Activated T-helper 17 cell treated with anti-CD3 and anti-CD28 coated beads, Interleukin-2, amount 50 U/mL, for 72 hours (primary cell): ENCODE data around the gene GRID2. TPM values are rescaled to one million over a fixed set of nuclear protein-coding genes. Genes with fewer than 3 reads are reported as not detected.

Experiments used
- ATAC-seq: fragments of 150-1000 bp; cut with Tn5 transposase; replicated peaks from 2 replicates; pipeline ENCODE4 v1.10.0; 2021; ENCODE audit warnings: mild to moderate bottlenecking, moderate library complexity
- H3K27ac Mint-ChIP-seq: one replicate; pipeline ENCODE4 v1.8.0; 2022; ENCODE audit warnings: mixed read lengths
- H3K27me3 Mint-ChIP-seq: one replicate; pipeline ENCODE4 v1.8.0; 2022; ENCODE audit warnings: mixed read lengths
- H3K36me3 Mint-ChIP-seq: one replicate; pipeline ENCODE4 v1.8.0; 2022; ENCODE audit warnings: low read depth, mild to moderate bottlenecking, mixed read lengths
- H3K4me1 Mint-ChIP-seq: one replicate; pipeline ENCODE4 v1.8.0; 2022; ENCODE audit warnings: mixed read lengths
- H3K4me3 Mint-ChIP-seq: one replicate; pipeline ENCODE4 v1.8.0; 2022; ENCODE audit warnings: mild to moderate bottlenecking, mixed read lengths
- H3K9me3 Mint-ChIP-seq: one replicate; pipeline ENCODE4 v1.8.0; 2022; ENCODE audit warnings: mixed read lengths
- total RNA-seq, 2 donors: library from RNA; stranded (reverse); gene quantifications; one replicate each; pipeline ENCODE4 v1.2.3, GENCODE V29; 2022

The GRID2 gene
- total RNA-seq, 2 donors from 2014 or later: not detected

GRCh38 chr4:93080316-93080715 is 776.5 kb downstream of the GRID2 start:
- Mint-ChIP-seq H3K4me1 (no peaks in the 10 kb centered on the region), H3K27me3 (no peaks in the 10 kb centered on the region), H3K36me3 (no peaks in the 10 kb centered on the region), H3K9me3 (peaks cover 7% of the 10 kb centered on the region), H3K4me3 (no peak overlapping the region), H3K27ac (no peak overlapping the region)
- ATAC-seq: no peak

DNA sequence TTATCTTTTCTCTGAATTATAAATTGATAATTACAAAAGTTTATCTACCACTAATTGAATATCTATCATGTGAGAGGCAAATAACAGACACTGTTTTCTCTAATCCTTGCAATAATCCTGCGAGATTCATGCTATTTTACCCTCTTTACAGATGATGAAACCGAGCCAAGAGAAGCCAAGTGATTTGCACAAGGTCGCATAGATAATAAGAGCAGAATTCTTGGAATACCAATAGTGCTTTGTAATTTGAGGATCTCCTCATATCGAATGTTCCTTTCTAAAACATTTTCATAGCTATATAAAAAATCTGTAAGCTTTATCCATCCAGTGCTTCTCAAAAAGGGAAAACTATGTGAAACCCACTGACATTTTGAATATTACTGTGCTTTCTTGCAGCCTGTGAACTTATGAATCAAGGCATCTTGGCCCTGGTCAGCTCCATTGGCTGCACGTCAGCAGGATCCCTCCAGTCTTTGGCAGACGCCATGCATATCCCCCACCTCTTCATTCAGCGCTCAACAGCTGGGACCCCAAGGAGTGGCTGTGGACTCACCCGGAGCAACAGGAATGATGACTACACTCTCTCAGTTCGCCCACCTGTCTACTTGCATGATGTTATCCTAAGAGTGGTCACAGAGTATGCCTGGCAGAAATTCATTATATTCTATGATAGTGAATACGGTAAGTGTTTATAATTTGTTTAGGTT is 781.0 kb downstream of the GRID2 start:
- Mint-ChIP-seq H3K4me1 (no peaks in the 10 kb centered on the region), H3K27ac (no peak overlapping the region), H3K36me3 (no peaks in the 10 kb centered on the region), H3K27me3 (no peaks in the 10 kb centered on the region), H3K9me3 (no peaks in the 10 kb centered on the region), H3K4me3 (no peak overlapping the region)
- ATAC-seq: no peak

DNA sequence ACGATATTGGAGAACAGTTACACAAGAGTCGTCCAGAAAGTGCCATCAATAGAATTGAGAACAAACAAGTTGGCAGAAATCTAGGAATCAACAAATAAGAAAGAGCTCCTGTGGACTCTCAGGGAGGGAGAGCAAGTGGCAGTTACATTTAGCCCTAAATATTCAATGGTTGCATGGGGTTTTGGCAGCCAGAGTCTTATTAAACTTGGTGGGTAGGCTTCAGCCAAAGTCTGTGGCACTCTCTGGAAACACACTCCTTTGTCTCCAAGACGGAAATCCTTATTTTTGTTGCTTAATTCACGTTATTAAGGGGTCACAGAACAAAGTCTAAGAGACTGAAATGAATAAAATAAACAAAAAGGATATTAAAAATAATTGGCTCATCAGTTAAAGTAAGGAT is 782.6 kb downstream of the GRID2 start:
- Mint-ChIP-seq H3K9me3 (no peaks in the 10 kb centered on the region), H3K36me3 (no peaks in the 10 kb centered on the region), H3K4me3 (no peak overlapping the region), H3K27me3 (no peaks in the 10 kb centered on the region), H3K27ac (no peak overlapping the region), H3K4me1 (no peaks in the 10 kb centered on the region)
- ATAC-seq: no peak

DNA sequence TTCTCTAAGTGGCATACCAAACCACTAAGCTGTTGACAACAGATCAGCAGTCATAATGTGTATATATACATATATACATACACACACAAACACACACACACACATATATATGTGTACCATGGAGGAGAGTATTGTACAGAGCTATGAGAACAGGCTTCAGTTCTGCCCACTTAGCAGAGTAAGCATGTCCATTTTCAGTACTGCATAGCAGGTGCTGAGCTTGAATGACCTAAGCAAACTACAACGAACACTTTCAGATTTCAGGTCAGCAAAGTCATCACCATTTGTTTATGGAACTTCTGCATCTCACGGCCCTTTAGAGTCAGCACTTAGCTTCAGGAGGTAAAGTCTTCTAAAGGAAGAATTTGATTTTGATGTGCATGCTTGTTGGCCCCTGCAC is 789.0 kb downstream of the GRID2 start:
- no peak overlapping the region for H3K27ac Mint-ChIP-seq
- no peak for ATAC-seq
- no peaks in the 10 kb centered on the region for H3K4me1 Mint-ChIP-seq
- peaks cover 6% of the 10 kb centered on the region for H3K9me3 Mint-ChIP-seq
- H3K27me3 Mint-ChIP-seq: no peaks in the 10 kb centered on the region
- H3K4me3 Mint-ChIP-seq: no peak overlapping the region
- no peaks in the 10 kb centered on the region for H3K36me3 Mint-ChIP-seq

- Mint-ChIP-seq H3K27ac (no peak overlapping the region), H3K27me3 (no peaks in the 10 kb centered on the region), H3K4me3 (no peak overlapping the region), H3K9me3 (peaks cover 22% of the 10 kb centered on the region), H3K4me1 (no peaks in the 10 kb centered on the region), H3K36me3 (no peaks in the 10 kb centered on the region)
- no peak for ATAC-seq
Observed at GRCh38 chr4:93103042-93103441, 799.3 kb downstream of the GRID2 start.

DNA sequence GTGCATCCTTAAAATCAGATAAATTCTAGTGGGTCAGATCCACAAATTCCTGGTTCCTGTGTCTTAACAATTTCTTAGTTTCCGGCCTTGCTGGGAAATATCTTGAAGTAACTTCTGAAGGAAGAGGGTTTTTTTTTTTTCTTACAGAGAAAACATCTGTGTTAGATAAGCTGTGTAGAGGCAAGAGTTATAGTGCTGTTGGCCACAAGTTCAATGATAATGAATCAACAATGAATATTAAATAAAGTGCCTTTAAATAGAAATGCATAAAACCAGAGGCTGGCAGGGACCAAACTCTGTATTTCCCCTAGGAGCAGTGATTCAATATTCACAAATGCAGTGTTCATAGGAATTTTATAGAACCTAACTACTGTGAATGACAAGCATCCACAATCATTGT is 812.9 kb downstream of the GRID2 start:
- Mint-ChIP-seq H3K4me3 (no peak overlapping the region), H3K36me3 (no peaks in the 10 kb centered on the region), H3K9me3 (peaks cover 19% of the 10 kb centered on the region), H3K27ac (no peak overlapping the region), H3K4me1 (no peaks in the 10 kb centered on the region), H3K27me3 (no peaks in the 10 kb centered on the region)
- ATAC-seq: no peak

- Mint-ChIP-seq H3K4me1 (no peaks in the 10 kb centered on the region), H3K4me3 (no peak overlapping the region), H3K36me3 (no peaks in the 10 kb centered on the region), H3K9me3 (peaks cover 4% of the 10 kb centered on the region), H3K27me3 (no peaks in the 10 kb centered on the region), H3K27ac (no peak overlapping the region)
- ATAC-seq: no peak
Observed at GRCh38 chr4:93127489-93127888, 823.7 kb downstream of the GRID2 start.

DNA sequence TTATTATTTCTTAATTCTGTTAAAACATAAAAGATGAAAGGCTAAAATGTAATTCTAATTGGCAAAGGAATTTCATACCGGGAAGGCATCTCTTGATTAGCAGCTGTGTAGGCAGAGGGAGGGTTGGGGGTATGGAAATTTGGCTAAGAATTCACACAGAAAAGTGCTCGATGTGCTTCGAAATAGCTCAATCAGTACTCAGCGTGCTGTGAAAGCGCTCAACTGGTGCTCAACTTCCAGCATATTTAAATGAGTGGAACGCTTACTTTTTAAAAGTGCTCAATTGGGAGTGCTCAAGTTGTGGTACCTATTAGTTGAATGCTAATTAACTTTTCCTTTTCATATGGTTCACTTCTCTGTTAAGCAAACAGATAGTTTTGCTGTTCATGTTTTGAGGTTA is 828.9 kb downstream of the GRID2 start:
- no peak overlapping the region for H3K4me3 Mint-ChIP-seq
- no peaks in the 10 kb centered on the region for H3K36me3 Mint-ChIP-seq
- H3K4me1 Mint-ChIP-seq: no peaks in the 10 kb centered on the region
- ATAC-seq: no peak
- no peak overlapping the region for H3K27ac Mint-ChIP-seq
- H3K9me3 Mint-ChIP-seq: peaks cover 4% of the 10 kb centered on the region
- no peaks in the 10 kb centered on the region for H3K27me3 Mint-ChIP-seq

- Mint-ChIP-seq H3K27ac (no peak overlapping the region), H3K9me3 (no peaks in the 10 kb centered on the region), H3K4me3 (no peak overlapping the region), H3K36me3 (no peaks in the 10 kb centered on the region), H3K27me3 (no peaks in the 10 kb centered on the region), H3K4me1 (no peaks in the 10 kb centered on the region)
- ATAC-seq: no peak
Observed at GRCh38 chr4:93139118-93139517, 835.4 kb downstream of the GRID2 start.

DNA sequence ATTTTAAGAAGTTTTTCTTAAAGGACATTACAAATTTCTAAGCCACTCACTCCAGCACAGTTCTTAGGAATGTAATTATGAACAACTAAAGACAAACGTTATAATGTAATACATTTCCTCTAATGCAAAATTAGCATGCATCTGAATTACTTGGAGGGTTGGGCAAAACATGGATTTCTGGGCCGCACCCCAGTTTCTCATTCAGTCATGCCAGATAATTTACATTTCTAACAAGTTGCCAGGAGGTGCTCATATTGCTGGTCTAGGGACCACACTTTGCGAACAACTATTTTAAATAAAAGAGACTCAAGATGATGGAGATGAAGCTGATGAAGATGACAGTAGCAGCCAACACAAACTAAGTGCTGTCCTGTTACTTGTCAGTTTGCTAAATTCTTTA is 840.1 kb downstream of the GRID2 start:
- Mint-ChIP-seq H3K4me1 (no peaks in the 10 kb centered on the region), H3K36me3 (no peaks in the 10 kb centered on the region), H3K4me3 (no peak overlapping the region), H3K27me3 (no peaks in the 10 kb centered on the region), H3K27ac (no peak overlapping the region), H3K9me3 (no peaks in the 10 kb centered on the region)
- ATAC-seq: no peak

- no peaks in the 10 kb centered on the region for H3K36me3 Mint-ChIP-seq
- no peak overlapping the region for H3K4me3 Mint-ChIP-seq
- no peaks in the 10 kb centered on the region for H3K4me1 Mint-ChIP-seq
- ATAC-seq: no peak
- H3K27me3 Mint-ChIP-seq: no peaks in the 10 kb centered on the region
- no peaks in the 10 kb centered on the region for H3K9me3 Mint-ChIP-seq
- H3K27ac Mint-ChIP-seq: no peak overlapping the region
Observed at GRCh38 chr4:93144644-93145043, 840.9 kb downstream of the GRID2 start.

DNA sequence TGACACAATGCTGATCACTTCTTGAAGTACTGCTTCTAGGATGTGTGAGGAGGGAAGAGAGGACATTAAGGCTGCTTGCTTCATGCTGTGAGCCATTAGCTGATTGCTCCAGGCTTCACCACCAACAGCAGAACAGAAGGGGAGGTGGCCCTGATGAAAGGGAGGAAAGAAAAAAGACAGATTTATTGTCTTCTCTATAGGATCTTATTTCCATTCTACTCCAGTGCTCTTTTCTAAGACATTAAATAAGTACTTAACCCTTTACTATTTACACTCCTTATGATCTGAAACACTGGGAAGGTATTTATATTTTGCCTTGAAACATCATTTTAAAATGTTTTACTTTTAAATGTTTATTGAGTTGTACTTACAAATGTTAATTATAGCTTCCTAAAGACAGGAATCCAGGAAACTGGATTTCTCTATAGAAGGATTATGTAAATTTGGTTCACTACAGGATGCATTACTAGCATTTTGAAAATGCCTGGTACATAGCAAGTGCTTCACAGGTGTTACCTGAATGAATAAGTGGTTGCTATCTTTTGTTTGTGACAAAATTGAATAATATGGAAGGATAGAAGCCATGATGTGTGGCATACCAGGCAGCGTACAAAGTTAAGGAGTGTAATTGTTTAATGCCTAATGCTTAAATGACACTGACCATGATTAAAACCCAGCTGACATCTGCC is 843.9 kb downstream of the GRID2 start:
- Mint-ChIP-seq H3K9me3 (no peaks in the 10 kb centered on the region), H3K4me3 (no peak overlapping the region), H3K27me3 (no peaks in the 10 kb centered on the region), H3K27ac (no peak overlapping the region), H3K4me1 (no peaks in the 10 kb centered on the region), H3K36me3 (no peaks in the 10 kb centered on the region)
- no peak for ATAC-seq

DNA sequence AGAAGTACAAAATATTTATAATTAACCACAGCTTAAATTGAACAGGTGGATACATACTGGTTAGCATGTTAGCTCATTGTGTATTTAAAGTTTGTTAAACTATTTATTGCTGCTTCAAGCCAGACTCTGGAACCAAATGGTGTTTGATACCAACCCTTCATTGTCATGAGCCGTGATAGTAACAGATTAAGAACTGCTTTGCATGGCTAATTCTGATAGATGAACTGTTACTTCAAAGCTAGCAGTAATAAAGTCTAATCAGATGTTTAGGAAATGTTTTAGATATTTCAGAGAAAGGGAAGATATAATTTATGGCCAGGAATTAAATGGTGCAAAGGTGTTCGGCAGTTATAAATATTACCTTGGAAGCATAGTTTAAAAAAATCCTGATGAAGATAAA is 848.7 kb downstream of the GRID2 start:
- Mint-ChIP-seq H3K4me1 (no peaks in the 10 kb centered on the region), H3K36me3 (no peaks in the 10 kb centered on the region), H3K27ac (no peak overlapping the region), H3K27me3 (no peaks in the 10 kb centered on the region), H3K4me3 (no peak overlapping the region), H3K9me3 (peaks cover 14% of the 10 kb centered on the region)
- ATAC-seq: no peak

- peaks cover 18% of the 10 kb centered on the region for H3K9me3 Mint-ChIP-seq
- no peak overlapping the region for H3K4me3 Mint-ChIP-seq
- no peak for ATAC-seq
- H3K27ac Mint-ChIP-seq: no peak overlapping the region
- no peaks in the 10 kb centered on the region for H3K36me3 Mint-ChIP-seq
- no peaks in the 10 kb centered on the region for H3K27me3 Mint-ChIP-seq
- H3K4me1 Mint-ChIP-seq: no peaks in the 10 kb centered on the region
Observed at GRCh38 chr4:93157986-93158385, 854.2 kb downstream of the GRID2 start.

GRCh38 chr4:93168053-93168452 is 864.3 kb downstream of the GRID2 start:
- Mint-ChIP-seq H3K36me3 (no peaks in the 10 kb centered on the region), H3K27ac (no peak overlapping the region), H3K9me3 (peaks cover 8% of the 10 kb centered on the region), H3K4me1 (no peaks in the 10 kb centered on the region), H3K4me3 (no peak overlapping the region), H3K27me3 (no peaks in the 10 kb centered on the region)
- no peak for ATAC-seq
